OCI-LY3 (cell line): ENCODE data around the gene KAT7.

Experiments used
- CTCF ChIP-seq: fragments of 200-600, 300-600 bp; sonication (generic); IDR thresholded peaks from 2 replicates; pipeline ENCODE4 v1.5.1; 2014; ENCODE audit warnings: antibody characterized with exemption, low read length, low read depth
- EZH2phosphoT487 ChIP-seq: fragments of 200-600 bp; shearing (Covaris generic); IDR thresholded peaks from 2 replicates; pipeline ENCODE4 v1.6.1; 2018; ENCODE audit warnings: antibody characterized with exemption, mixed run types, low read depth

GRCh38 chr17:49873926-49874325, 85.4 kb downstream of the KAT7 start:
- no peak for TF ChIP-seq CTCF
- TF ChIP-seq EZH2phosphoT487 = no peak
